HG03175 (cell line): ENCODE measurements around the gene RBM14.
"Not testable (repeated sequence)": the region's sequence is repeated elsewhere in the genome, so short reads cannot be mapped to it uniquely, and the experiment has no call there.

Experiments
- ATAC-seq: cut with Tn5 transposase; IDR thresholded peaks from one replicate; pipeline ENCODE4 v1.9.1; 2021; ENCODE audit warnings: mild to moderate bottlenecking, moderate library complexity; ENCODE audit not compliant: unreplicated experiment

The RBM14 gene, protein sequence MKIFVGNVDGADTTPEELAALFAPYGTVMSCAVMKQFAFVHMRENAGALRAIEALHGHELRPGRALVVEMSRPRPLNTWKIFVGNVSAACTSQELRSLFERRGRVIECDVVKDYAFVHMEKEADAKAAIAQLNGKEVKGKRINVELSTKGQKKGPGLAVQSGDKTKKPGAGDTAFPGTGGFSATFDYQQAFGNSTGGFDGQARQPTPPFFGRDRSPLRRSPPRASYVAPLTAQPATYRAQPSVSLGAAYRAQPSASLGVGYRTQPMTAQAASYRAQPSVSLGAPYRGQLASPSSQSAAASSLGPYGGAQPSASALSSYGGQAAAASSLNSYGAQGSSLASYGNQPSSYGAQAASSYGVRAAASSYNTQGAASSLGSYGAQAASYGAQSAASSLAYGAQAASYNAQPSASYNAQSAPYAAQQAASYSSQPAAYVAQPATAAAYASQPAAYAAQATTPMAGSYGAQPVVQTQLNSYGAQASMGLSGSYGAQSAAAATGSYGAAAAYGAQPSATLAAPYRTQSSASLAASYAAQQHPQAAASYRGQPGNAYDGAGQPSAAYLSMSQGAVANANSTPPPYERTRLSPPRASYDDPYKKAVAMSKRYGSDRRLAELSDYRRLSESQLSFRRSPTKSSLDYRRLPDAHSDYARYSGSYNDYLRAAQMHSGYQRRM

DNA sequence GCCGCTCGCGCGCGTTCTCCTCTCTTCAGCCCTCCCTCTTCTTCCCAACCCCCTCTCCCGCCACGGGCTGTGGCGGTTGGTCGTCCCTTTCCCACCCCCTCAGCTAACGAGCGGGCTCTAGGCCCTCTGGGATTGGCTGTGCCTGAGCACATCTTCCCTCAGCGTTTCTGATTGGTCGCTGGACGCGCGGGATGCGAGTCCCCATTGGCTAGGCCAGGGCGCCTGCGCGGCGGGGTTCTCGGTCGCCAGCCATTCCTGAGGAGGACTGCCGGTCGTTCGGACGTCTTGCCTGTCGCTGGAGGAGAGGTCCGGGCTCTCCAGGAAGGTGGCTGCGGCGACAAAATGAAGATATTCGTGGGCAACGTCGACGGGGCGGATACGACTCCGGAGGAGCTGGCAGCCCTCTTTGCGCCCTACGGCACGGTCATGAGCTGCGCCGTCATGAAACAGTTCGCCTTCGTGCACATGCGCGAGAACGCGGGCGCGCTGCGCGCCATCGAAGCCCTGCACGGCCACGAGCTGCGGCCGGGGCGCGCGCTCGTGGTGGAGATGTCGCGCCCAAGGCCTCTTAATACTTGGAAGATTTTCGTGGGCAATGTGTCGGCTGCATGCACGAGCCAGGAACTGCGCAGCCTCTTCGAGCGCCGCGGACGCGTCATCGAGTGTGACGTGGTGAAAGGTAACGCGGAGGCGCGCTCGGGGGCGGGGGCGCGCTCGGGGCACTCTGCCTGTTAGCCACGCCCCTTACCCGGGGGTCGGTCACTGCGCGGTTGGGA, at the start of gene RBM14:
RBM14 (plus strand) TSS at position 252 of the 776 bp plus-strand sequence; CDS start at position 343, 91 bp downstream.
- peak; percentile 88 for ATAC-seq

DNA sequence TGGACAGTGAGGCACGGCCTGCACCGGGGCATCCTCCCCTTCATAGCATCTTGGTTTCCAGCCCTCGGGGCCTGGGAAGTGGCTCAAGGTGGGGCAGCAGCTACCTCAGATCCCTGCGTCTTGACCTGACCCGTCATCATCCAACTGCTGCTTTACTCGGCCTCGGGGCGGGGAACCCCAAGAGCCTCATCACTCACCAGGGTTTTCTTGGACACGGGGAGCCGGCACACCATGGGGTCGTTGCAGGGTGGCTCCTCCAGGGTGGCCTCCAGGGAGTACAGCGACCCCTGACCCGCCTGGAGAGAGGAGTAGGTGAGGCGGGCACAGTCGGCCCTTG, 48.7 kb upstream of the RBM14 start:
- no peak for ATAC-seq

DNA sequence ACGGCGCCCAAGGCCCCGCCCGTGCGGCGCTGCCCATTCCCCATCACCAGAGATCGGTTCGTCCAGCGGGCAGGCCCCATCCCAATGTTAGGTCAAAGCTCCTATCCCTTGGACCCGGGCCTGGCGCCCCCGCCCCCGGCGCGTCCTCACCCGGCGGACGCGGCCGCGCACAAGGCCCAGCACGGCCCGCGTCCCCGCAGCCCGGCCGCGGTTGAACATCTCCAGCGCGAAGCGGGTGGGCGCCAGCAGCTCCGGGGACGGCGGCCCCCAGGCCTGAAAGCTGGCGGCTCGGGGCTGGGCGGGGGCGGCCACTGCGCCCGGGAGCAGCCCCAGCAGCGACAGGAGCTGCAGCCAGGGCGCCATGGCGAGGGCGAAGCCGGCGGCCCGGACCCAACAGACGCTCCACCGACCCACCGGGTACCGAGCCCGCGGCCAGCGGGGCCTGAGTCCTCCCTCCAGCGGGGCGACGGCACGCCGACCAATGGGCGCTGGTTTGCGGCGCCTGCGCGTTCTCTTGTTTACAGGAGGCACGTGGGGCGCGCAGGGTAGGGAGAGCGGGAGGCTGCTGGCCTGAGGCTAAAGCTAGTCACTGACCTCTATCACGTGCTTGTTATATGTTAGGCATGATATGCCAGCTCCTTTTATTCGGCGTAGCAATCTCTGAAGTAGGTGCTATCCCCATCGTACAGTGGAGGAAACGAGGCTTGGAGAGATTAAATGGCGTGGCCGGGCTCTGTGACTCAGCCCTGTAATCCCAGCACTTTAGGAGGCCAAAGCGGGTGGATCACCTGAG, 48.1 kb upstream of the RBM14 start, which contains the start of gene CTSF:
CTSF (minus strand) TSS at position 483 of the 793 bp plus-strand sequence; CDS start at position 363, 120 bp downstream.
- no peak for ATAC-seq

DNA sequence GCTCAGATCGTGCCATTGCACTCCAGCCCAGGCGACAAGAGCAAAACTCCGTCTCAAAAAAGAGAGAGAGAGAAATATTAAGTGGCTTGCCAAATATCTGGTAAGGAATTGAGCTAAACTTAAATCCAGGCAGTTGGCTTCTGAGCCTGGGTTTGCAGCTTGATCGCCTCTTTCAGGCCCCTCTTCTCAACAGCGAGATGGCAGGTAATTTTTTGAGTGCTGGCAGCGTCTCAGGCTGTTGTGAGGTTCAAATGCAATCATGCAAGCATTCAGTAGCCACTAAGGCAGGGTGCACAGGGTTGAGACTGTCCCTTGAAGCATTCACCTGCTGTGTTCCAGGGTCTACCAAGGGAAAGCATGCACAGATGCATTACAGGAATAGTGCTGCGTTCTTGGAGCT, 47.4 kb upstream of the RBM14 start:
- ATAC-seq, result no peak

DNA sequence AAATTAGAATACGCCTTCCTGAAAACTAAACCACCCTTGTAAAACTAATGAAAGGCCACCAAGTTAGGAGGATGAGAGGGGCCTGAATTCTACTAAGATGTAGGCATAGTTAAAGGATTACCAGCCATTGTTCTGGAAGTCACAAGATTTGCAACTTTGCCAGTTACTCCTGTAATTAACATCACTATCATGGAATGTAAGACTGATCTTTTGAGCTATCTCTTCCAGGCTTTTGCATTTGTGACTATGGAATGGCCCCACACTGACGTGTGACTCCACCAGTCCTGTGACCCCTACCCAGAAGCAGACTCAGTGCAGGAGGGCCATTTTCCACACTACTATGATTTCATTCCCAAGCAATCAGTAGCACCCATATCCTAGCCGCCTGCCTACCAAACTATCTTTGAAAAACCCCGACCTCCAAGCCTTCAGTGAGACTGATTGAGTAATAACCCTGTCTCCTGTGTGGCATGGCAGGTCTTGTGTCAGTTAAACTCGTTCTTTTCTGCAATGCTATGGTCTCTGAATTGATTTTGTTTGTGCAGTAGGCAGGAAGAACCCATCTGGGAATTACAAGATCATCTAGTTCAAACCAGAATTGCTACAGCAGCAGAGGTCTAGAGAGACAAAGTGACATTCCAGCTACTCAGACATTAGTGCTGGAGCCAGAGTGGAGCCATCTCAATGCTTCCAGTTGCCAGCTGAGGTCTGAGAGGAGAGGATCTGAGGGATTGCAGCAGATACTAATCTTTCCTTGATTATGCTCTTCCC, 46.2 kb upstream of the RBM14 start:
- no peak for ATAC-seq

DNA sequence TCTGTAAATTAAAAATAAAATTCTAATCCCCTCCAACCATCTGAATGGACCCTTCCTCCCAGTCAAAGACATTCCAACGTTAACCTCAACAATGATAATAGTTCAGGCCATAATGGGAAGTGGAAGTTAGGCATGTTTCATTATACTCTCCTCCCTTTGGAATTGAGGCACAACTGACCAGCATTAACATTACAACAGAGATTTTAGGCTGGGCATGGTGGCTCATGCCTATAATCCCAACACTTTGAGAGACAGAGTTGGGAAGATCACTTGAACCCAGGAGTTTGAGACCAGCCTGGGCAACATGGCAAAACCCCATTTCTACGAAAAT, 45.6 kb upstream of the RBM14 start:
- ATAC-seq, result no peak

DNA sequence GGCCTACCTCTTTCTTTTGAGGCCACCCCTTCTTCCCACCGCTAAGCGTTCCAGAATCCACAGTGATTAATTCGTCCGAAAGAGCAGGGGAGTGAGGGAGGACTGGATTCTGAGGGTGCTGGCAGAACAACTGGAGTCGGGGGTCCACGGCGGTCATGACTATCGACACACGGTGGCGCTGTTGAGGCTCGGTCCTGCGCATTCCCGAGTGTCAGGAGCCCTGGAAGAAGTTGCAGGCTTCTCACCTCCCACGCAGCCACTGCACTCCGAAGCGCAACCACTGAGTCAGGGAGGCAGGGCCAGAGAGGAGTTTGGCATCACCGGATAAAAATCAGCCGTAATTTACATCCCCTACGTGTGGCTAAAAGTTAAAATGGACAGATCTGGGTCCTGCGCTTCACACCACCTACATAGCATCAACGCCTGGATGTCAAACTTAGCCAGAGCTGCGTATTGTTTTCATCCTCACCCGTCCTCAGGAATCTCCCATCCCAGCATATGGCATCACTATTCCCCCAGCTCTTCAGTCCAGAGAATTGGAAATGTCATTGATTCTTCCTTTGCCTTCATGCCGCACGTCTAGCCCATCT, 37.3 kb upstream of the RBM14 start:
- no peak for ATAC-seq

DNA sequence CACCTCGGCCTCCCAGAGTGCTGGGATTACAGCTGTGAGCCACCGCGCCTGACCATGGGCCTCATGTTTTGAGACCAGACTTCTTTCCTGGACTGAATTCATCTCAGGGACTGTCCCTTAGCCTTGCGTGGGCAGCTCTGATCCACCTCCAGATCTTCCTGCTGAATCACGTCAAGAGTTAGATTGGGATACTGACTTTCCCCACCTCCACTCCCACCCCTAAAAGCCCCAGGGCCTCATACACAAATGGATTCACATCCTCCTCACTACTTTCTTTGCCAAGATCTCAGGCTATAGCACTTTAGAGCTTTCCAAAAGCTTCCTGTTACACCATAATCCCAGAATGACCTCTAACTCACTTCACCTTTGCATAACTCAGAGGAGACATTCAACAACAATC, 35.6 kb upstream of the RBM14 start:
- no peak for ATAC-seq

DNA sequence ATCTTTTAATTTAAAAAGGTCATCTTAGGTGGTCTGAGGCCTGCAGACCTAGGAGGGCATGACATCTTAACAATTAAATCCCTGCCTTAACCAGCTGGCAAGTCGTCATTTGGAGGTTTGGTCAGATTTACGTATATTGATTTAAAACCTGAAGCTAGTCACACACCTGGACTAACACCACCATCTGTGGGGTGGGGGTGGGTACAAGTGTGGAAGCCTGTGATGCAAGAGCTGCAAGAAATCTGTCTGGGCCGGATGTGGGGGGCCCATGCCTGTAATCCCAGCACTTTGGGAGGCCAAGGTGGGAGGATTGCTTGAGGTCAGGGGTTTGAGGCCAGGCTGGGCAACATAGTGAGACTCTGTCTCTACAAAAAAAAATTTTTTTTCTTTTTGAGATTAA, 35.2 kb upstream of the RBM14 start:
- no peak for ATAC-seq

DNA sequence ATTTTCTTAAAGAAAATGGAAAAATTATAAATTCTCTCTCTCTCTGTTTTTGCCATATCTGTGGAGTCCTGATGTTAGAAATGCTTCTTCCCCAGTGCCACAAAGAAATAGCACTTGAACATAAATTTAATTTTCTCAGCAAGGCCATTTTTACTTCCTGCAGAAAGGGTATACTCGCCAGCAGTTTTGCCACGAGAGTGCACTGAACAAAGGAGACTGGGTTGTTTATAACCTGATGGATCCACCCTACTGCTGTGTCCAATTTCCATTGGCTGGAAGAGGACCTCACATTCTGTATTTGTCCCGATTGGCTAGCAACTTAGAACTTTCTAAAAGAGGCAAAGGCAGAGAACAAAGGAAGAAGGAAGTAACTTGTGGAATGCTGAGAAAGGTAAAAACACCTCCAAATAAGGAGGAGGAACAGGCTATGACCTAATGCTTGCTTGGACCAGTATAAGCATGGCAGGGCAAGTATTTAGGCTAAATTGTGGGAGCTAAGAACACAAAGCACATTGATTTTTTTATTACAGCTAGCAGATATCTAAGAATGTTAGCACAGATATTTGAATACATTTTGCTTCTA, 33.8 kb upstream of the RBM14 start:
- ATAC-seq, result not testable (repeated sequence)

DNA sequence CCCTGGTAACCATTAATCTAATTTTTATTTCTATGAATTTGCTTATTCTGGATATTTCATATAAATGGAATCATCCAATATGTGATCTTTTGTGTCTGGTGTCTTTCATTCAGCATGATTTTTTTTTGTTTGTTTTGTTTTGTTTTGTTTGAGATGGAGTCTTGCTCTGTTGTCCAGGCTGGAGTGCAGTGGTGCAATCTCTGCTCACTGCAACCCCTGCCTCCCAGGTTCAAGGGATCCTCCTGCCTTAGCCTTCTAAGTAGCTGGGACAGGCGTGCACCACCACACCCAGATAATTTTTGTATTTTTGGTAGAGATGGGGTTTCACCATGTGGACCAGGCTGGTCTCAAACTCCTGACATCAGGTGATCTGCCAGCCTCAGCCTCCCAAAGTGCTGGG, 31.0 kb upstream of the RBM14 start:
- ATAC-seq, result not testable (repeated sequence)

DNA sequence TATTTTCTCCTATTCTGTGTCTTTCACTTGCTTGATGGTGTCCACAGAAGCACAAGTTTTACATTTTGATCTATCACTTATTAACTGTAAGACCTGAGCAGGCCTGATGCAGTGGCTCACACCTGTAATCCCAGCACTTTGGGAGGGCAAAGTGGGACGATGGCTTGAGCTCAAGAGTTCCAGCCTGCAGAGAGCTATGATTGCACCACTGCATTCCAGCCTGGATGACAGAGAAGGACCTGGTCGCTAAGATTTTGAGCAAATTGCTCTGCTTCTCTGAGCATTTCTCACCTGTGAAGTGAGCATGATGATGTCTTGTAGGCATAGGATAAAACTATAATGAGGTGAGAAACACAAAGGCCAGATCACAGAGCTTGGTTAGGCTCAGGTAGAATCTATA, 30.3 kb upstream of the RBM14 start:
- no peak for ATAC-seq

DNA sequence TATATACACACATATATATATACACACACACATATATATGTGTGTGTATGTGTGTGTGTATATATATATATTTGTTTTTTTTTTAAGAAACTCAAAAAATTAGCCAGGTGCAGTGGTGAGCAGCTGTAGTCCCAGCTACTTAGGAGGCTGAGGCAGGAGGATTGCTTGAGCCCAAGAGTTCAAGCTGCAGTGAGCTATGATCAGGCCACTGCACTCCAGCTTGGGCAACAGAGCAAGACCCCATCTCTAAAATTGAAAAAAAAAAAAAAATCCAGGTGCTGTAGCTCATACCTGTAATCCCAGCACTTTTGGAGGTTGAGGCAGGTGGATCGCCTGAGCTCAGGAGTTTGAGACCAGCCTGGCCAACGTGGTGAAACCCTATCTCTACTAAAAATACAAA, 27.1 kb upstream of the RBM14 start:
- not testable (repeated sequence) for ATAC-seq

DNA sequence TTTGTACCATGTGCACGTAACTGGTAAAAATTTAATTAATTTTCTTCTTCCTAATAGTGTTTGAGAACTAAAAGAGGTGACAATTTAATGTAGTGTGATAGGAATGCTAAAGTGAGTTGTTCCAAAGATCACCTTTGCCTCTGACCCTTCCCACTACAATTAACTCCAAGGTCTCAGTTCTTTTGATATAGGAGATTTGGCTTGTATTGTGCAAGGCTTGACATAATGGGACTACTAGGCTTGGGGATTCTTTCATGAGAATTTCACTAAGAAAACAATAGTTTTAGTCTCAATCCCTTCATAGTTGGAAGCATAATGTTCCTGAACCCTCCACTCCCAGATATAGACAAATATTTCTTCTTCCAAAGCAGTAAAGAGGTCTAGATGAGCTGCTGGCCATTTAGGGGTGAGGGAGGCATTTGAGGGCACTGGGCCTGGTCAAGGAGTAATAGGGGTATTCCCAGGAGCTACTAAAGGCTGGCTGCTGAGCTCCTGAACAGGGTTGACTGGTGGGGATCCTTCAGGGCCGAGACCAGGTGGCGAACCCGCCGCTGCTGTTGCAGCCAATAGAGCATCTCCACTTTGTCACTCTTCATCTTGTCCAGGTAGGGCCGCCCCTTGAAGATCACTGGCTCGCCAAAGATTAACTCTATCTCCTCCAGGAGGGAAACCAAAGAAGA, 26.3 kb upstream of the RBM14 start:
- ATAC-seq, result no peak

DNA sequence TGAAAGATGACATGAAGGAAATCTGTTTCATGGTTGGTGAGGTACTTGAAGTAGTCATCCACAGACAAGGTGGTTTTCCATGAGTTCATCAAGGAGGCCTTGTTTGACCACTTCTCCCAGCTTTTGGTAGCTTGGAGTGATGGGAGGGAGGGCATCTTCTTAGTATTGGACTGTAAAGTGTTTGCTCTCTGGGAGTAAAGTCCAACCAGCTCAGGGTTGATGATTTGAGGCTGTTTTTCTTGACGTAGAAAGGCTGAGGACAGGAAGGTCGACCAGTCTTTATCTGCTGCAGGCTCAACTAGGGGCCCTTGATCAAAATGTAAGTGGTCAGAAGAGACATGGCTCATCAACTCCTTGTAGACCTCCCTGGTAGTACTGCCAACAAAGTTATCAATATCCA, 25.3 kb upstream of the RBM14 start:
- ATAC-seq, result no peak

DNA sequence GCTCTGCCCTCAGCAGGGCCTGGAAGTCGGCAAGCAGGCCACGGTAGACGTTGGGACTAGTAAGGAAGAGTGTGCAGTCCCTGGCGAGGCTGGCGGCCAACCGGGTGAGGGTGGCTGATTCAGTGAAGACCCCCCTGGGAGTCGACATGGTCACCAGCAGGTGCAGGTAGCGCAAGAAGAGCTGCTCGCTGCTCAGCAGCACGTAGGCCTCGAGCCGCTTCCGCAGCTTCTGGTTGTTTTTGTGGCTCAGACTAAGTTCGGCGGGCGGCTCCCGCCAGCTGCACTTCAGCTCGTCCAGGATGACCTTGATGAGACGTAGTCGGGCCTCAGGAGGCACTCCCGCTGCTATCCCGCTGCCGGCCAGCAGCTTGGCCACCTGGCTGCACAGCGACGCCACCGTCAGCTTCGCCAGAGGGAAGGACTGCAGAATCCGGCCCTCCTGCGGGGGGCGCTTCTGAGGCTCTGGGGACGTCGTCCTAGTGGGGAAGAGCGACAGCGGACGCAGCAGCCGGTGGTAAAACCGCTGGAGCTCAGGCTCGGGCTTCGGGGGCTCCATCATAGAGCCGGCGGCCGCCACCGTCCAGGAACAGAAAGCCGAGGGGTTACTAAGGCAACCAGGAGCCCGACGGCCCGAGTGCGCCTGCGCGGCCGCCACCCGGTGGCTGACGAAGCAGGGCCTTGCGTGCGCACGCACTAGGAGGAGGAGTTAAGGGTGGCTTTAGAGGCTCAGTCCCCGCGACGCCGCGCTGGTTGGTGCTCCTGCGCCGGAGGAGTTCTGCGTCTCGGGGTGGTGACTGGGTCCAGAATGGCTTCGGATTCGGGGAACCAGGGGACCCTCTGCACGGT, 23.8 kb upstream of the RBM14 start, which contains the start of the genes CCDC87 and CCS:
CCDC87 (minus strand) TSS at position 607 of the 846 bp plus-strand sequence; CDS start at position 559, 48 bp downstream.
CCS (plus strand) TSS at position 729 of the 846 bp plus-strand sequence; CDS start at position 806, 77 bp downstream.
- ATAC-seq, result peak; percentile 94

DNA sequence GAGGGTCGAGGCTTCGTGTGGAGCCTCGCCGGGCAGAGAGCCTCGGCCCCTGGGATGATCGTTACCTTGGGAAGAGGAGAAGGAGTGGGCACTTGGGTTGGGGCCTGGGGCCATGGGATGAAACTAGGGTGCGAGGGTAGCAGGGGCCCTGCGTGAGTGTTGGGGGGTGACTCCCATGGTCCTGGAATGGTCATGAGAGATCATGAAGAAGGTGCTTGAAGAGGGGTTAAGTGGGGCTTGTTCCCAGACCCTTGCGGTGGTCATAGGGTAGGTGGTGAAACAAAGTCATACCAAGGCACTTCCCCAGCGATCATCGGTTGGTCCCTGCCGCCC, 23.2 kb upstream of the RBM14 start:
- no peak for ATAC-seq

DNA sequence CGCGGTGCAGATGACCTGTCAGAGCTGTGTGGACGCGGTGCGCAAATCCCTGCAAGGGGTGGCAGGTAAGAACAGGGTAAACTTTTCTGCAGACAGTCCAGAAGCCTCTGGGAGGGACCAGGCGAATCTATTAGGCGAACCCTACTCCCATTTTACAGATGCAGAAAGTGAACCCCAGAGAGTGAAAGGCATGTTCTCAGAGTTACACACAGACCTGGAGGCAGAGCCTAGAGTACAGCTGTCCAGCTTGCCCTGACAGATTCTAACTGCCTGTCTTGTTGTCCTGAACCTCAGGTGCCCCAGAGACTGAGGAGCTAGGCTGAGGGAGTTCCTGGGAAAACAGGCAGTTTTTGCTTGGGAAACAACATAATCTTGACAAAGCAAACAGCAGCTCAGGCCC, 22.8 kb upstream of the RBM14 start:
- no peak for ATAC-seq
